PC-3 (cell line): ENCODE results near the gene DGKB. TPM values are rescaled to one million over a fixed set of nuclear protein-coding genes. Genes with fewer than 3 reads are reported as not detected.
A peak's percentile ranks its signal among the peaks of the same experiment; 100 is the strongest.

ENCODE experiments used
- ATAC-seq: fragments of 200-7000 bp; cut with Tn5 transposase; 2 replicates; pipeline ENCODE4 v1.9.1; 2020; ENCODE audit warnings: mild to moderate bottlenecking, moderate library complexity
- BruUV-seq: library from RNA; stranded (reverse); fragments of 400-500 nt; replicated peaks from 2 replicates; lab custom pipeline; 2021; lab: Mats Ljungman, UMichigan
- CTCF ChIA-PET: fragments of 300-600 bp; sonication (Branson Sonifier 250); formaldehyde crosslinking; loops from one replicate; lab custom pipeline; 2022; ENCODE audit warnings: antibody characterized with exemption; lab: Charles Lee
- POLR2A ChIA-PET: fragments of 300-600 bp; sonication (Branson Sonifier 250); formaldehyde crosslinking; loops from one replicate; lab custom pipeline; 2022; ENCODE audit warnings: antibody characterized with exemption; ENCODE audit not compliant: unreplicated experiment; lab: Charles Lee
- DNase-seq: peaks from one replicate; pipeline ENCODE4 v3.0.0-alpha.2; 2015
- H2AFZ ChIP-seq: fragments of 300-600 bp; sonication (generic); 2 replicates; pipeline ENCODE4 v1.6.0; 2016; ENCODE audit warnings: antibody characterized with exemption, low read length
- H3F3A ChIP-seq: fragments of 300-600 bp; sonication (generic); one replicate; pipeline ENCODE4 v1.6.0; 2017; ENCODE audit warnings: antibody characterized with exemption, low read length, control low read depth, mild to moderate bottlenecking; ENCODE audit not compliant: unreplicated experiment
- H3K27ac ChIP-seq: fragments of 300-600 bp; sonication (generic); 2 replicates; pipeline ENCODE4 v1.5.1; 2016; ENCODE audit warnings: mild to moderate bottlenecking, low read length
- H3K27me3 ChIP-seq: fragments of 300-600 bp; sonication (generic); 2 replicates; pipeline ENCODE4 v1.6.1; 2016; ENCODE audit warnings: low read length, mixed read lengths
- H3K36me3 ChIP-seq: fragments of 300-600 bp; sonication (generic); 2 replicates; pipeline ENCODE4 v1.6.1; 2016; ENCODE audit warnings: low read depth, mixed run types, low read length, mixed read lengths
- H3K4me1 ChIP-seq: fragments of 300-600 bp; sonication (generic); 2 replicates; pipeline ENCODE4 v1.5.1; 2016; ENCODE audit warnings: low read length; ENCODE audit not compliant: insufficient read depth
- H3K4me2 ChIP-seq: fragments of 300-600 bp; sonication (generic); 2 replicates; pipeline ENCODE4 v1.6.0; 2016; ENCODE audit warnings: low read length
- H3K4me3 ChIP-seq: fragments of 300-600 bp; sonication (generic); 2 replicates; pipeline ENCODE4 v1.5.1; 2016; ENCODE audit warnings: mild to moderate bottlenecking, low read length, mixed read lengths
- H3K79me2 ChIP-seq: fragments of 300-600 bp; sonication (generic); 2 replicates; pipeline ENCODE4 v1.6.1; 2017; ENCODE audit warnings: low read length, mixed read lengths
- H3K9ac ChIP-seq: fragments of 300-600 bp; sonication (generic); 2 replicates; pipeline ENCODE4 v1.6.0; 2016; ENCODE audit warnings: mild to moderate bottlenecking, low read length
- H3K9me2 ChIP-seq: fragments of 300-600 bp; sonication (generic); replicated peaks from 2 replicates; pipeline ENCODE4 v1.6.1; 2016; ENCODE audit warnings: mixed run types, low read length, mixed read lengths
- H3K9me3 ChIP-seq: fragments of 300-600 bp; sonication (generic); 2 replicates; pipeline ENCODE4 v1.6.1; 2016; ENCODE audit warnings: low read length, mixed read lengths
- H4K20me1 ChIP-seq: fragments of 300-600 bp; sonication (generic); 2 replicates; pipeline ENCODE4 v1.6.1; 2016; ENCODE audit warnings: low read length, mixed read lengths
- CTCF ChIP-seq: fragments of 300-600 bp; sonication (generic); conservative IDR thresholded peaks from 2 replicates; pipeline ENCODE4 v1.5.1; 2017; ENCODE audit warnings: antibody characterized with exemption, low read depth, mild to moderate bottlenecking, low read length
- EZH2 ChIP-seq: fragments of 300-600 bp; sonication (generic); IDR thresholded peaks from one replicate; pipeline ENCODE4 v1.6.1; 2017; ENCODE audit warnings: antibody characterized with exemption, mild to moderate bottlenecking, low read length; ENCODE audit not compliant: unreplicated experiment
- EZH2phosphoT487 ChIP-seq: fragments of 300-600 bp; sonication (generic); IDR thresholded peaks from 2 replicates; pipeline ENCODE4 v1.6.1; 2018; ENCODE audit warnings: mild to moderate bottlenecking, antibody characterized with exemption, low read length, borderline replicate concordance
- intact Hi-C: fragments of 100-400 bp; cut with micrococcal nuclease; formaldehyde crosslinking; loops from 2 replicates; pipeline ENCODE4 v1.9.0; 2023
- total RNA-seq: library from RNA; depleted of rRNA; stranded (reverse); fragments of >200 nt; gene quantifications from 2 replicates; pipeline ENCODE4 v1.2.3, GENCODE V29; 2014

Gene DGKB
- total RNA-seq, 1 experiment from 2014 or later: 0.15 TPM

GRCh38 chr7:14504134-14504533, 398.4 kb downstream of the DGKB start:
- TF ChIP-seq EZH2phosphoT487 (no peak), CTCF (no peak)
- ChIA-PET CTCF (no interaction called here), POLR2A (no interaction called here)
- ATAC-seq (no peak), DNase-seq (no peak)
- no peak overlapping the region for H3K27ac ChIP-seq
- no peaks in the 10 kb centered on the region for H3F3A ChIP-seq
- no peaks in the 10 kb centered on the region for H3K27me3 ChIP-seq
- no peak overlapping the region for H2AFZ ChIP-seq
- H3K79me2 ChIP-seq: no peaks in the 10 kb centered on the region
- no peak overlapping the region for H3K4me2 ChIP-seq
- no peaks in the 10 kb centered on the region for H3K9me3 ChIP-seq
- H4K20me1 ChIP-seq: no peaks in the 10 kb centered on the region
- H3K4me1 ChIP-seq: peaks cover 14% of the 10 kb centered on the region; the same call in 1 of the 2 replicates
- no TSS peak for BruUV-seq
- H3K9ac ChIP-seq: no peak overlapping the region
- intact Hi-C loops: no loop called here
- no peaks in the 10 kb centered on the region for H3K36me3 ChIP-seq
- H3K9me2 ChIP-seq: no peaks in the 10 kb centered on the region
- H3K4me3 ChIP-seq: no peak overlapping the region

GRCh38 chr7:14503623-14504022, 398.9 kb downstream of the DGKB start:
- Histone ChIP-seq H2AFZ (no peak overlapping the region), H3K9me3 (no peaks in the 10 kb centered on the region), H4K20me1 (no peaks in the 10 kb centered on the region), H3K4me2 (no peak overlapping the region), H3K27me3 (no peaks in the 10 kb centered on the region), H3K9ac (no peak overlapping the region), H3K9me2 (no peaks in the 10 kb centered on the region), H3K79me2 (no peaks in the 10 kb centered on the region), H3K4me3 (no peak overlapping the region), H3K4me1 (peaks cover 14% of the 10 kb centered on the region; the same call in 1 of the 2 replicates), H3F3A (no peaks in the 10 kb centered on the region), H3K36me3 (no peaks in the 10 kb centered on the region), H3K27ac (no peak overlapping the region)
- no peak for DNase-seq
- BruUV-seq: no TSS peak
- POLR2A ChIA-PET: no interaction called here
- intact Hi-C loops: no loop called here
- no peak for ATAC-seq
- TF ChIP-seq EZH2phosphoT487 (no peak), EZH2 (no peak), CTCF (no peak)
- CTCF ChIA-PET: no interaction called here

GRCh38 chr7:14501436-14501835, 401.1 kb downstream of the DGKB start:
- H3K9me2 ChIP-seq: no peaks in the 10 kb centered on the region
- H3K79me2 ChIP-seq: no peaks in the 10 kb centered on the region
- TF ChIP-seq EZH2phosphoT487 (no peak), CTCF (no peak), EZH2 (no peak)
- DNase-seq (peak; percentile 69), ATAC-seq (no peak; the same call in 1 of the 2 replicates)
- intact Hi-C loops: no loop called here
- no peak overlapping the region for H3K4me2 ChIP-seq
- no TSS peak for BruUV-seq
- H2AFZ ChIP-seq: no peak overlapping the region
- H4K20me1 ChIP-seq: no peaks in the 10 kb centered on the region
- no peak overlapping the region for H3K9ac ChIP-seq
- H3K27ac ChIP-seq: no peak overlapping the region
- no peaks in the 10 kb centered on the region for H3F3A ChIP-seq
- no peaks in the 10 kb centered on the region for H3K9me3 ChIP-seq
- H3K4me1 ChIP-seq: no peaks in the 10 kb centered on the region
- no peak overlapping the region for H3K4me3 ChIP-seq
- no peaks in the 10 kb centered on the region for H3K36me3 ChIP-seq
- ChIA-PET CTCF (no interaction called here), POLR2A (no interaction called here)
- no peaks in the 10 kb centered on the region for H3K27me3 ChIP-seq
